HCT116 (cell line): Measurements from ENCODE around the gene RHOD.

Experiments used
- EZH2 ChIP-seq: fragments of 200-600 bp; sonication (generic); IDR thresholded peaks from 2 replicates; pipeline ENCODE4 v1.6.1; 2017; ENCODE audit warnings: antibody characterized with exemption, mixed run types
- FOSL1 ChIP-seq: IDR thresholded peaks from 2 replicates; pipeline ENCODE4 v1.6.1; 2012; ENCODE audit warnings: low read depth
- JUND ChIP-seq: IDR thresholded peaks from 2 replicates; pipeline ENCODE4 v1.6.1; 2012
- MAX ChIP-seq: IDR thresholded peaks from 2 replicates; pipeline ENCODE4 v1.6.1; 2012
- POLR2A ChIP-seq: IDR thresholded peaks from 2 replicates; pipeline ENCODE4 v1.7.0; 2011; ENCODE audit warnings: borderline replicate concordance; ENCODE audit not compliant: insufficient read depth, insufficient read length; ENCODE audit errors: extremely low read depth
- POLR2AphosphoS5 ChIP-seq: IDR thresholded peaks from 2 replicates; pipeline ENCODE4 v1.6.1; 2011; ENCODE audit warnings: mild to moderate bottlenecking, low read depth, low read length, moderate library complexity
- SIN3A ChIP-seq: IDR thresholded peaks from 2 replicates; pipeline ENCODE4 v1.6.1; 2012; ENCODE audit warnings: low read depth
- TCF7L2 ChIP-seq: IDR thresholded peaks from 2 replicates; pipeline ENCODE4 v1.7.0; 2011; ENCODE audit warnings: borderline replicate concordance, inconsistent platforms; ENCODE audit not compliant: insufficient read depth, insufficient read length; ENCODE audit errors: extremely low read depth
- ZFX ChIP-seq: fragments of 450-650 bp; IDR thresholded peaks from 2 replicates; pipeline ENCODE4 v1.6.1; 2017
- TF ChIP-seq, protein P1 (sequence below): IDR thresholded peaks from 2 replicates; pipeline ENCODE4 v1.6.1; 2012; ENCODE audit warnings: low read depth
- TF ChIP-seq, protein P2 (sequence below), 3 experiments: fragments of 200-600 bp in 1 of 3; sonication (generic) in 1 of 3; IDR thresholded peaks in 2 of 3; conservative IDR thresholded peaks in 1 of 3; 2 replicates each; pipeline ENCODE4 v1.5.1; 2012 to 2017; ENCODE audit warnings: low read depth in 2 of 3, low read length in 2 of 3, antibody characterized with exemption in 1 of 3, borderline replicate concordance in 1 of 3, control low read depth in 1 of 3, mild to moderate bottlenecking in 1 of 3, mixed read lengths in 1 of 3, mixed run types in 1 of 3, moderate library complexity in 1 of 3; ENCODE audit not compliant: insufficient read depth in 1 of 3

DNA sequence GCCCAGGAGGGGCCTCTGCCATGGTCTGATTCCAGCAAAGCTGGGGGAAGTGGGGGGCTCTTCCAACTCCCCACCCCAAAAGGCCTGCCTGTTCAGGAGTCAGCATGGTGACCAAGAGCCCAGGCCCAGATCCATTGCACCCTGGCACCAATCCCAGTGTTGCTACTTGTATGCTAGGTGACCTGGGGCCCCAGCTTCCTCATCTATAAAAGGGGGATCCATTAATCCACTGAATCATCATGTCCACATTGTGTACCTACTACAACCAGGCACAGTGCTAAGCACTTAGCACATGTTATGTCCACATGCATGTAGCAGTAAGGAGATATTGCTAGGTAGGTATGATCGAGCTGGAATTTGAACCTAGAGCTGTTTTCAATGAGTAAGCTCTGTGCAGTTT lies 31.7 kb upstream of the RHOD start:
- TF ChIP-seq POLR2AphosphoS5 (no peak), MAX (no peak), SIN3A (no peak), ZFX (no peak), JUND (no peak), FOSL1 (no peak), TCF7L2 (no peak), POLR2A (no peak), EZH2 (no peak)
- TF ChIP-seq, protein P1, sequence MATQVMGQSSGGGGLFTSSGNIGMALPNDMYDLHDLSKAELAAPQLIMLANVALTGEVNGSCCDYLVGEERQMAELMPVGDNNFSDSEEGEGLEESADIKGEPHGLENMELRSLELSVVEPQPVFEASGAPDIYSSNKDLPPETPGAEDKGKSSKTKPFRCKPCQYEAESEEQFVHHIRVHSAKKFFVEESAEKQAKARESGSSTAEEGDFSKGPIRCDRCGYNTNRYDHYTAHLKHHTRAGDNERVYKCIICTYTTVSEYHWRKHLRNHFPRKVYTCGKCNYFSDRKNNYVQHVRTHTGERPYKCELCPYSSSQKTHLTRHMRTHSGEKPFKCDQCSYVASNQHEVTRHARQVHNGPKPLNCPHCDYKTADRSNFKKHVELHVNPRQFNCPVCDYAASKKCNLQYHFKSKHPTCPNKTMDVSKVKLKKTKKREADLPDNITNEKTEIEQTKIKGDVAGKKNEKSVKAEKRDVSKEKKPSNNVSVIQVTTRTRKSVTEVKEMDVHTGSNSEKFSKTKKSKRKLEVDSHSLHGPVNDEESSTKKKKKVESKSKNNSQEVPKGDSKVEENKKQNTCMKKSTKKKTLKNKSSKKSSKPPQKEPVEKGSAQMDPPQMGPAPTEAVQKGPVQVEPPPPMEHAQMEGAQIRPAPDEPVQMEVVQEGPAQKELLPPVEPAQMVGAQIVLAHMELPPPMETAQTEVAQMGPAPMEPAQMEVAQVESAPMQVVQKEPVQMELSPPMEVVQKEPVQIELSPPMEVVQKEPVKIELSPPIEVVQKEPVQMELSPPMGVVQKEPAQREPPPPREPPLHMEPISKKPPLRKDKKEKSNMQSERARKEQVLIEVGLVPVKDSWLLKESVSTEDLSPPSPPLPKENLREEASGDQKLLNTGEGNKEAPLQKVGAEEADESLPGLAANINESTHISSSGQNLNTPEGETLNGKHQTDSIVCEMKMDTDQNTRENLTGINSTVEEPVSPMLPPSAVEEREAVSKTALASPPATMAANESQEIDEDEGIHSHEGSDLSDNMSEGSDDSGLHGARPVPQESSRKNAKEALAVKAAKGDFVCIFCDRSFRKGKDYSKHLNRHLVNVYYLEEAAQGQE = no peak
- TF ChIP-seq, protein P2, sequence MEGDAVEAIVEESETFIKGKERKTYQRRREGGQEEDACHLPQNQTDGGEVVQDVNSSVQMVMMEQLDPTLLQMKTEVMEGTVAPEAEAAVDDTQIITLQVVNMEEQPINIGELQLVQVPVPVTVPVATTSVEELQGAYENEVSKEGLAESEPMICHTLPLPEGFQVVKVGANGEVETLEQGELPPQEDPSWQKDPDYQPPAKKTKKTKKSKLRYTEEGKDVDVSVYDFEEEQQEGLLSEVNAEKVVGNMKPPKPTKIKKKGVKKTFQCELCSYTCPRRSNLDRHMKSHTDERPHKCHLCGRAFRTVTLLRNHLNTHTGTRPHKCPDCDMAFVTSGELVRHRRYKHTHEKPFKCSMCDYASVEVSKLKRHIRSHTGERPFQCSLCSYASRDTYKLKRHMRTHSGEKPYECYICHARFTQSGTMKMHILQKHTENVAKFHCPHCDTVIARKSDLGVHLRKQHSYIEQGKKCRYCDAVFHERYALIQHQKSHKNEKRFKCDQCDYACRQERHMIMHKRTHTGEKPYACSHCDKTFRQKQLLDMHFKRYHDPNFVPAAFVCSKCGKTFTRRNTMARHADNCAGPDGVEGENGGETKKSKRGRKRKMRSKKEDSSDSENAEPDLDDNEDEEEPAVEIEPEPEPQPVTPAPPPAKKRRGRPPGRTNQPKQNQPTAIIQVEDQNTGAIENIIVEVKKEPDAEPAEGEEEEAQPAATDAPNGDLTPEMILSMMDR (IDR thresholded peaks at IDR 0.05 in 2 of 3, conservative IDR thresholded peaks at IDR 0.05 in 1 of 3; ENCODE audit: borderline replicate concordance in 1 of 3, insufficient read depth in 1 of 3, low read depth in 2 of 3, low read length in 2 of 3) = no peak
